GM12878 (cell line): ENCODE measurements around the gene SCRN2. TPM values are rescaled to one million over a fixed set of nuclear protein-coding genes. Genes with fewer than 3 reads are reported as not detected.

ENCODE experiments used
- ATAC-seq: fragments of 200-7000 bp; cut with Tn5 transposase; 3 replicates; pipeline ENCODE4 v1.9.1; 2020; ENCODE audit warnings: mild to moderate bottlenecking, moderate library complexity
- BruUV-seq: library from RNA; stranded (reverse); fragments of 400-500 nt; replicated peaks from 2 replicates; lab custom pipeline; 2021; lab: Mats Ljungman, UMichigan
- CTCF ChIA-PET: fragments of 300-600 bp; sonication (Branson Sonifier 250); formaldehyde crosslinking; extraction: SDS; loops from one replicate; lab custom pipeline; 2021; ENCODE audit warnings: inconsistent platforms; lab: Yijun Ruan, JAX
- POLR2A ChIA-PET: fragments of 350-600 bp; formaldehyde crosslinking; extraction: SDS; loops from one replicate; lab custom pipeline; 2021; ENCODE audit warnings: inconsistent platforms; lab: Charles Lee
- RAD21 ChIA-PET: fragments of 300-600 bp; sonication (Branson Sonifier 250); formaldehyde crosslinking; loops from one replicate; lab custom pipeline; 2023; ENCODE audit warnings: antibody characterized with exemption; ENCODE audit not compliant: unreplicated experiment; lab: Charles Lee
- SMC1A ChIA-PET: fragments of 300-600 bp; sonication (Branson Sonifier 250); formaldehyde crosslinking; loops from one replicate; lab custom pipeline; 2023; ENCODE audit not compliant: unreplicated experiment, uncharacterized antibody; lab: Charles Lee
- DNase-seq: peaks from one replicate; pipeline ENCODE4 v3.0.0-alpha.2; 2011; ENCODE audit warnings: low read depth, low spot score
- FAIRE-seq: peaks from 3 replicates; lab custom pipeline; 2011; peaks lifted over from hg19 to GRCh38; lab: Jason Lieb, UNC
- H2AFZ ChIP-seq: 2 replicates; pipeline ENCODE4 v1.6.0; 2011; ENCODE audit warnings: low read depth, low read length, control low read depth; ENCODE audit not compliant: control insufficient read depth
- H3K27ac ChIP-seq: 2 replicates; pipeline ENCODE4 v1.5.1; 2011; ENCODE audit warnings: control low read depth; ENCODE audit not compliant: control insufficient read depth, insufficient read depth
- H3K27me3 ChIP-seq, 2 experiments: replicated peaks in 1 of 2; 2 replicates each; pipeline versions ENCODE4 v1.6.0 to v1.6.1; 2011; ENCODE audit warnings: low read length in 1 of 2; ENCODE audit not compliant: control insufficient read depth in 2 of 2, insufficient read depth in 2 of 2
- H3K36me3 ChIP-seq, 2 experiments: 2 replicates each; pipeline ENCODE4 v1.5.1; 2011; ENCODE audit warnings: low read length in 1 of 2; ENCODE audit not compliant: control insufficient read depth in 2 of 2, insufficient read depth in 2 of 2
- H3K4me1 ChIP-seq: 2 replicates; pipeline ENCODE4 v1.6.1; 2011; ENCODE audit warnings: mild to moderate bottlenecking, low read length, moderate library complexity, mixed read lengths; ENCODE audit not compliant: control insufficient read depth, insufficient read depth
- H3K4me2 ChIP-seq: 2 replicates; pipeline ENCODE4 v1.6.0; 2011; ENCODE audit warnings: control low read depth; ENCODE audit not compliant: control insufficient read depth, insufficient read depth
- H3K4me3 ChIP-seq: fragments of 200-600 bp; sonication (generic); 2 replicates; pipeline ENCODE4 v1.5.1; 2016
- H3K79me2 ChIP-seq: 2 replicates; pipeline ENCODE4 v1.6.0; 2011; ENCODE audit warnings: low read length; ENCODE audit not compliant: control insufficient read depth, insufficient read depth
- H3K9ac ChIP-seq: 2 replicates; pipeline ENCODE4 v1.8.0; 2011; ENCODE audit warnings: low read length, control low read depth, mixed read lengths; ENCODE audit not compliant: control insufficient read depth, insufficient read depth
- H3K9me3 ChIP-seq: replicated peaks from 3 replicates; pipeline ENCODE4 v1.5.1; 2011; ENCODE audit warnings: mild to moderate bottlenecking, low read length; ENCODE audit not compliant: control insufficient read depth, insufficient read depth
- H4K20me1 ChIP-seq: 2 replicates; pipeline ENCODE4 v1.6.0; 2011; ENCODE audit not compliant: control insufficient read depth, insufficient read depth
- DPF2 ChIP-seq: fragments of 450-650 bp; IDR thresholded peaks from 2 replicates; pipeline ENCODE4 v1.6.1; 2017; ENCODE audit warnings: mild to moderate bottlenecking
- GATAD2B ChIP-seq: fragments of 450-650 bp; conservative IDR thresholded peaks from 2 replicates; pipeline ENCODE4 v1.6.1; 2017; ENCODE audit warnings: low read depth, mild to moderate bottlenecking, moderate library complexity
- MEF2B ChIP-seq: fragments of 450-650 bp; IDR thresholded peaks from 2 replicates; pipeline ENCODE4 v1.6.1; 2018; ENCODE audit warnings: mild to moderate bottlenecking, moderate library complexity; ENCODE audit not compliant: partially characterized antibody, poor library complexity, severe bottlenecking
- POLR2A ChIP-seq: IDR thresholded peaks from 2 replicates; pipeline ENCODE4 v1.6.1; 2011; ENCODE audit warnings: low read depth, mild to moderate bottlenecking, low read length
- ZNF592 ChIP-seq: fragments of 450-650 bp; IDR thresholded peaks from 2 replicates; pipeline ENCODE4 v1.6.1; 2017; ENCODE audit warnings: mild to moderate bottlenecking, moderate library complexity
- WGBS: methylation state at CpG from one replicate; pipeline ENCODE4 v1.1.6; 2016; ENCODE audit warnings: low lambda C conversion rate; ENCODE audit not compliant: insufficient replicate concordance, insufficient coverage; ENCODE audit errors: missing lambda C conversion rate; 5-methylcytosine and 5-hydroxymethylcytosine counted together
- in situ Hi-C: fragments of 300-500 bp; cut with MboI; formaldehyde crosslinking; loops from 9 replicates; pipeline ENCODE4 v1.14.3; 2018; ENCODE audit warnings: mixed read lengths
- intact Hi-C: fragments of 100-400 bp; cut with micrococcal nuclease; formaldehyde crosslinking; loops from one replicate; pipeline ENCODE4 v1.14.2; 2022; ENCODE audit not compliant: unreplicated experiment
- polyA plus RNA-seq, 11 experiments: library from polyadenylated mRNA; depleted of rRNA in 4 of 11; unstranded in 6 of 11; stranded (reverse) in 5 of 11; fragments of >200 nt; fragmentation: Nextera tagmentation in 4 of 11; fragmentation: Illumina TruSeq in 1 of 11; extraction: Ambion mirVana in 4 of 11; extraction: Trizol in 1 of 11; gene quantifications; 1 replicate in 1 of 11; 2 replicates in 10 of 11; pipeline versions ENCODE4 v1.2.1 to v1.2.3, GENCODE V29; 2011 to 2016; ENCODE audit warnings: inconsistent platforms in 2 of 11, missing spikeins in 2 of 11, low read depth in 1 of 11
- total RNA-seq, 4 experiments: library from RNA; depleted of rRNA in 3 of 4; stranded (reverse); fragments of >200 nt in 3 of 4; fragmentation: Illumina TruSeq in 1 of 4; extraction: Trizol in 1 of 4; gene quantifications; 2 replicates each; pipeline versions ENCODE4 v1.2.1 to v1.2.3, GENCODE V29; 2013 to 2021
- TF ChIP-seq, protein P1 (sequence below): fragments of 450-650 bp; IDR thresholded peaks from 2 replicates; pipeline ENCODE4 v1.6.1; 2017; ENCODE audit warnings: mild to moderate bottlenecking

SCRN2 gene
- total and polyA plus RNA-seq, 10 of the 15 experiments (the other 5 are each of a cell fraction or from before 2014, with no cell fraction given) = 0.34 to 33.3 (median 20.1) TPM

DNA sequence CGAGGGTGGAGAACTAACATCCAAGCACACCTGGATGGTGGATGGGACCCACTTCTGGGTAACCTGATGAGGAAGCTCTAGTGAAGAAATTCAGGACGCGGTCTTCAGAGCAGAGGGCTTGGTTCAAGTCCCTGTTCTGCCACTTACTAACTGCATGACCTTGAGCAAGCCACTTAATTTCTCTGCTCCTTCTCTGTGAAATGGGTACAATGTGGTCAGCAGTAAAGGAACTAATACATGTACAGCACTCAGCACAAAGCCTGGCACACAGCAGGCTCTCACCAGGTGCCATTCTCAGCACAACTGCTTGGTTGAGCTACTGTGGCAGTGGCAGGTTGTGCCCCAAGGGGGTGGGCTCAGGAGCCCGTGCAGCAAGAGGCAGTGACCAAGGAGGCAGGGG, 17.6 kb downstream of the SCRN2 start (continued):
- TF ChIP-seq ZNF592 (no peak), GATAD2B (no peak), MEF2B (no peak)

DNA sequence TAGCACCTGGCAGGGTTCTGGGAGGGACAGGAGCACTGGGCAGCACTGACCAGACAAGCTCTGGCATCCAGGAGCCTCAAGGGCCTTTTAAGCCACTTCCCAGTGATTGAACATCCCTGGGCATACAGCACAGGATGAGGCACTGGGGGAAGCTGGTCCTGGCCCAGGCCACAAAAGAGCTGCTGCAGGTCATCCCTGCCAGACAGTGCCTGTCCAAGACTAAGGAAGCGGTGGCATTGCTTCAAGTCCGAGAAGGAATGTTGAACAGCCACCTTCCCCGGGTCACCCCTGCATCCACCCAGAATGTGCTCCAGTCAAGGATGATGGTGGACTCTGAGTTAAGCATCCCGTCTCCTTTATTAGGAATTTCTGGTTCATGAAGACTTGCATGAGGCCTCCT, 18.3 kb downstream of the SCRN2 start:
- H3K27me3 ChIP-seq = no peaks in the 10 kb centered on the region
- no peak overlapping the region for H3K4me3 ChIP-seq
- intact Hi-C loops (no loop called here), in situ Hi-C loops (no loop called here)
- 98% methylated on average over 4 of the region's 4 CpGs for WGBS
- no peak overlapping the region for H3K27ac ChIP-seq
- H3K9me3 ChIP-seq = no peaks in the 10 kb centered on the region
- ChIA-PET POLR2A (interaction anchor here (1.9 to 2.1 kb wide), 2 partner anchors 9 to 18 kb away, joined by 5 to 14 read pairs; partner anchors contain the start of genes LRRC46, MRPL10 and SCRN2), CTCF (interaction anchor here (1.3 to 2.5 kb wide), 6 partner anchors 8 to 170 kb away, joined by 3 to 20 read pairs (median 6); partner anchors contain the start of genes LRRC46, MRPL10 and SCRN2), SMC1A (interaction anchor here (1.0 kb wide), 1 partner anchor 17 kb away, joined by 3 read pairs; no protein-coding TSS in a partner anchor), RAD21 (no interaction called here)
- DNase-seq = no peak
- H3K4me1 ChIP-seq = peaks cover 10% of the 10 kb centered on the region
- H3K9ac ChIP-seq = no peak overlapping the region
- no peak for ATAC-seq
- H3K4me2 ChIP-seq = no peak overlapping the region
- no peaks in the 10 kb centered on the region for H4K20me1 ChIP-seq
- peaks cover 11 to 16% of the 10 kb centered on the region in 2 experiments; a peak in 3 of 4 replicates for H3K36me3 ChIP-seq
- no peak overlapping the region for H2AFZ ChIP-seq
- no peak for FAIRE-seq
- peaks cover 7% of the 10 kb centered on the region; the same call in 1 of the 2 replicates for H3K79me2 ChIP-seq
- BruUV-seq = no TSS peak
- TF ChIP-seq, protein P1, sequence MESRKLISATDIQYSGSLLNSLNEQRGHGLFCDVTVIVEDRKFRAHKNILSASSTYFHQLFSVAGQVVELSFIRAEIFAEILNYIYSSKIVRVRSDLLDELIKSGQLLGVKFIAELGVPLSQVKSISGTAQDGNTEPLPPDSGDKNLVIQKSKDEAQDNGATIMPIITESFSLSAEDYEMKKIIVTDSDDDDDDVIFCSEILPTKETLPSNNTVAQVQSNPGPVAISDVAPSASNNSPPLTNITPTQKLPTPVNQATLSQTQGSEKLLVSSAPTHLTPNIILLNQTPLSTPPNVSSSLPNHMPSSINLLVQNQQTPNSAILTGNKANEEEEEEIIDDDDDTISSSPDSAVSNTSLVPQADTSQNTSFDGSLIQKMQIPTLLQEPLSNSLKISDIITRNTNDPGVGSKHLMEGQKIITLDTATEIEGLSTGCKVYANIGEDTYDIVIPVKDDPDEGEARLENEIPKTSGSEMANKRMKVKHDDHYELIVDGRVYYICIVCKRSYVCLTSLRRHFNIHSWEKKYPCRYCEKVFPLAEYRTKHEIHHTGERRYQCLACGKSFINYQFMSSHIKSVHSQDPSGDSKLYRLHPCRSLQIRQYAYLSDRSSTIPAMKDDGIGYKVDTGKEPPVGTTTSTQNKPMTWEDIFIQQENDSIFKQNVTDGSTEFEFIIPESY = no peak
- TF ChIP-seq ZNF592 (no peak), POLR2A (peak; percentile 17; the same call in 1 of the 2 replicates), DPF2 (no peak)
